Suprapubic skin (tissue), 4 donors: ENCODE data around the gene RSRP1. TPM values are rescaled to one million over a fixed set of nuclear protein-coding genes. Genes with fewer than 3 reads are reported as not detected.

Experiments
- DNase-seq, 2 donors: peaks; one replicate each; pipeline ENCODE4 v3.0.0-alpha.2; 2019; ENCODE audit warnings: low spot score in 2 of 2
- H3K27ac ChIP-seq: fragments of 200-600 bp; sonication (generic); one replicate; pipeline ENCODE4 v1.5.1; 2019
- H3K27me3 ChIP-seq: fragments of 200-600 bp; sonication (generic); one replicate; pipeline ENCODE4 v1.5.1; 2019
- H3K36me3 ChIP-seq: fragments of 200-600 bp; sonication (generic); one replicate; pipeline ENCODE4 v1.5.1; 2019
- H3K4me1 ChIP-seq: fragments of 200-600 bp; sonication (generic); one replicate; pipeline ENCODE4 v1.5.1; 2019
- H3K4me3 ChIP-seq: fragments of 200-600 bp; sonication (generic); one replicate; pipeline ENCODE4 v1.5.1; 2019; ENCODE audit warnings: mild to moderate bottlenecking
- H3K9me3 ChIP-seq: fragments of 200-600 bp; sonication (generic); one replicate; pipeline ENCODE4 v1.5.1; 2019
- EP300 ChIP-seq: sonication (generic); formaldehyde crosslinking; IDR thresholded peaks from one replicate; pipeline ENCODE4 v1.6.1; 2017; ENCODE audit warnings: antibody characterized with exemption
- POLR2A ChIP-seq, 2 donors: fragments of 450-650 bp; IDR thresholded peaks; one replicate each; pipeline ENCODE4 v1.6.1; 2017; ENCODE audit warnings: antibody characterized with exemption in 2 of 2, mild to moderate bottlenecking in 2 of 2, moderate library complexity in 2 of 2
- POLR2AphosphoS5 ChIP-seq, 3 donors: sonication (generic); formaldehyde crosslinking; IDR thresholded peaks; one replicate each; pipeline ENCODE4 v1.6.1; 2017; ENCODE audit warnings: antibody characterized with exemption in 3 of 3
- WGBS: methylation state at CpG from one replicate; pipeline ENCODE4 v1.1.5; 2018; 5-methylcytosine and 5-hydroxymethylcytosine counted together
- total RNA-seq, 4 donors: library from RNA; depleted of rRNA; stranded (reverse); fragments of >200 nt; gene quantifications; one replicate each; pipeline ENCODE4 v1.1.0, GENCODE V29; 2016
- TF ChIP-seq, protein P1 (sequence below), 2 donors: fragments of 200-600 bp in 1 of 2; fragments of 450-650 bp in 1 of 2; sonication (generic) in 1 of 2; IDR thresholded peaks; one replicate each; pipeline ENCODE4 v1.5.1; 2016 to 2019; ENCODE audit warnings: antibody characterized with exemption in 2 of 2, mild to moderate bottlenecking in 1 of 2, moderate library complexity in 1 of 2

The RSRP1 gene
- total RNA-seq, 4 donors from 2014 or later = 78.9 to 304 (median 120) TPM

DNA sequence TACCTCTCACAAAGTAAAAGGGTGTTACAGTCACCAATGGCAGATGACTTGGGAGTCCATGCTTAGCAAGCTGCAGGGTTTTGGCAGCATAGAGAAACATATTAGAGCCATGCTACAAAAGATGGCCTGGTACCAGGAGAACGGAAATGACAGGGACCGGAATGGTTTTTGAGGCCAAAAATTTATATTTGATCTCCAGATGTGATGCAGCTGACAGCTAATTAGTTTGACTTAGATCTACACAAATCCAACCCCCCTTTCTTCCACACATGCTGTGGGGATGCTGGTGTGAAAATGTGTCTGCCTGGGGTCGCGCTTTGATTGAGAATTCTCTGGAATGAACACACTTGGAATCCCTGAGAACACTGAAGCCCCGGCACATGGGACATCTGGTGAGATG lies 41.5 kb downstream of the RSRP1 start:
- DNase-seq = no peak
- Histone ChIP-seq H3K4me1 (no peaks in the 10 kb centered on the region), H3K27me3 (no peaks in the 10 kb centered on the region), H3K36me3 (no peaks in the 10 kb centered on the region), H3K4me3 (no peak overlapping the region), H3K27ac (no peak overlapping the region), H3K9me3 (no peaks in the 10 kb centered on the region)
- 70% methylated on average over 5 of the region's 5 CpGs for WGBS
- TF ChIP-seq, protein P1, sequence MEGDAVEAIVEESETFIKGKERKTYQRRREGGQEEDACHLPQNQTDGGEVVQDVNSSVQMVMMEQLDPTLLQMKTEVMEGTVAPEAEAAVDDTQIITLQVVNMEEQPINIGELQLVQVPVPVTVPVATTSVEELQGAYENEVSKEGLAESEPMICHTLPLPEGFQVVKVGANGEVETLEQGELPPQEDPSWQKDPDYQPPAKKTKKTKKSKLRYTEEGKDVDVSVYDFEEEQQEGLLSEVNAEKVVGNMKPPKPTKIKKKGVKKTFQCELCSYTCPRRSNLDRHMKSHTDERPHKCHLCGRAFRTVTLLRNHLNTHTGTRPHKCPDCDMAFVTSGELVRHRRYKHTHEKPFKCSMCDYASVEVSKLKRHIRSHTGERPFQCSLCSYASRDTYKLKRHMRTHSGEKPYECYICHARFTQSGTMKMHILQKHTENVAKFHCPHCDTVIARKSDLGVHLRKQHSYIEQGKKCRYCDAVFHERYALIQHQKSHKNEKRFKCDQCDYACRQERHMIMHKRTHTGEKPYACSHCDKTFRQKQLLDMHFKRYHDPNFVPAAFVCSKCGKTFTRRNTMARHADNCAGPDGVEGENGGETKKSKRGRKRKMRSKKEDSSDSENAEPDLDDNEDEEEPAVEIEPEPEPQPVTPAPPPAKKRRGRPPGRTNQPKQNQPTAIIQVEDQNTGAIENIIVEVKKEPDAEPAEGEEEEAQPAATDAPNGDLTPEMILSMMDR (IDR thresholded peaks at IDR 0.05) = no peak
- TF ChIP-seq POLR2A (IDR thresholded peaks at IDR 0.05) (no peak), POLR2AphosphoS5 (IDR thresholded peaks at IDR 0.05) (no peak), EP300 (no peak)

- Histone ChIP-seq H3K27ac (no peak overlapping the region), H3K4me1 (peaks cover 2% of the 10 kb centered on the region), H3K36me3 (no peaks in the 10 kb centered on the region), H3K9me3 (no peaks in the 10 kb centered on the region), H3K4me3 (no peak overlapping the region), H3K27me3 (no peaks in the 10 kb centered on the region)
- no peak for DNase-seq
- no peak for TF ChIP-seq POLR2AphosphoS5 (IDR thresholded peaks at IDR 0.05)
- TF ChIP-seq, protein P1 (IDR thresholded peaks at IDR 0.05) = peak; percentile 66 to 84
- WGBS = 44% methylated on average over 9 of the region's 9 CpGs
These were observed 42.3 kb downstream of the RSRP1 start for GRCh38 chr1:25204797-25205480.

DNA sequence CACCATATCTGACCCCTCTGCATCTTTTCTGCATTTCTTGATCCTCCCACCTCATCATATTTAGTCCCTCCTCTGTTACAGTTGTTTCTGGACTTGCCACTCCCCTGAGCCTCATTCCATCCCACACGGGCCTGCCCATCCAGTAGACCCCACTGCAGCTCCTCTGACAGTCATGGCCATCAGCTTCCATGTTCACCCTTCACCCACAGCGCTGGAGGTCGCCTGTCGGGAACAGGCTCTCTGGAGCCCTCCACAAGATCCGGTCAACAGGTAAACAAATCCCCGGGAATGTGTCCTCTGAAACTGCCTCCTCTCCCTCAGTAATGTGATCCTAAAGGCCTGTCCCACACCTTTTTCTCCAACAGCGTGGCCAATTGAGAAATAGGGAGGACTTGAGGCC lies 46.2 kb downstream of the RSRP1 start:
- Histone ChIP-seq H3K27ac (no peak overlapping the region), H3K9me3 (no peaks in the 10 kb centered on the region), H3K36me3 (no peaks in the 10 kb centered on the region), H3K27me3 (no peaks in the 10 kb centered on the region), H3K4me1 (peaks cover 26% of the 10 kb centered on the region), H3K4me3 (no peak overlapping the region)
- 96% methylated on average over 7 of the region's 7 CpGs for WGBS
- DNase-seq = no peak
- TF ChIP-seq, protein P1 (IDR thresholded peaks at IDR 0.05) = no peak
- no peak for TF ChIP-seq POLR2AphosphoS5 (IDR thresholded peaks at IDR 0.05)
- TF ChIP-seq EP300 = no peak
- TF ChIP-seq POLR2A (IDR thresholded peaks at IDR 0.05) = no peak

GRCh38 chr1:25199819-25200620 lies 47.2 kb downstream of the RSRP1 start:
- no peak overlapping the region for H3K27ac ChIP-seq
- no peak overlapping the region for H3K4me3 ChIP-seq
- no peaks in the 10 kb centered on the region for H3K36me3 ChIP-seq
- no peaks in the 10 kb centered on the region for H3K9me3 ChIP-seq
- DNase-seq = no peak
- TF ChIP-seq, protein P1 (IDR thresholded peaks at IDR 0.05) = no peak
- TF ChIP-seq POLR2AphosphoS5 (IDR thresholded peaks at IDR 0.05) (no peak), POLR2A (IDR thresholded peaks at IDR 0.05) (no peak), EP300 (no peak)
- WGBS = 76% methylated on average over 15 of the region's 20 CpGs
- no peaks in the 10 kb centered on the region for H3K27me3 ChIP-seq
- peaks cover 26% of the 10 kb centered on the region for H3K4me1 ChIP-seq

DNA sequence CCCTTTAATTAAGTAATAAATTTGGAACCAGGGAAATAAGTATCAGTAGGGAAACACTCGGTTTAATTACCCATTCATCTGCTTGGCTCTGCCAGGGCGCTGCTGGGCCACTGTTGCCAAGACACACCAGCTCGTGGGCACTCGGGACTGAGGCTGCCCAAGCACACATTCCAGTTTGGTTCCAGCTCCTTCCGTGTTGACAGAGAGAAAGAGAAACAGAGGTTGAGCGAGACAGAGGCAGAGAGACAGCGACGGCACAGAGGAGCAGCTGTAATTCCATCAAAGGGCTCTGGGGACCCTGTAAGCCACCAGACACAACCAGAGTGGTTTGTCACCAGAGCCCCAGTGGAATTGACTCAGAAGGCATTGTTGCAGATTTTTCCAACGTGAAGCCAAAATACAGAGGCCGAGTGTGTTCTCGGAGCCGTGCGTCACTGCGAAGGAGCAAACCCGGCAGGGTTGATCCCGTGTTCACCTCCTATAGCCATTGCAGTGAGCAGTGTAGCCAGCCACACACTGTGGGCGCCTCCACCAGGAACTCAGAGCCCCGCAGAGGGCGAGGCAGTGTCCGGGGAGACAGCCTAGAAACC lies 48.5 kb downstream of the RSRP1 start:
- Histone ChIP-seq H3K27ac (peak overlapping the region; percentile 83), H3K4me3 (peak overlapping the region; percentile 2), H3K4me1 (peaks cover 31% of the 10 kb centered on the region), H3K36me3 (no peaks in the 10 kb centered on the region), H3K27me3 (no peaks in the 10 kb centered on the region), H3K9me3 (no peaks in the 10 kb centered on the region)
- WGBS = 26% methylated on average over 12 of the region's 20 CpGs
- no peak for TF ChIP-seq POLR2A (IDR thresholded peaks at IDR 0.05)
- TF ChIP-seq, protein P1 (IDR thresholded peaks at IDR 0.05) = no peak
- no peak for TF ChIP-seq EP300
- no peak for TF ChIP-seq POLR2AphosphoS5 (IDR thresholded peaks at IDR 0.05)
- no peak for DNase-seq
